ENCODE data around the gene UFD1. TPM values are rescaled to one million over a fixed set of nuclear protein-coding genes. Genes with fewer than 3 reads are reported as not detected.
A peak's percentile ranks its signal among the peaks of the same experiment; 100 is the strongest.

The UFD1 gene
- total and polyA plus RNA-seq, 9 of the 15 experiments (the other 6 are each of a cell fraction or from before 2014, with no cell fraction given) = 238 to 645 (median 363) TPM

- TF ChIP-seq ZBTB40 (IDR thresholded peaks at IDR 0.05) (no peak), ZBTB40 (CRISPR knock-in tag; IDR thresholded peaks at IDR 0.05) (no peak), ZNF277 (CRISPR knock-in tag; IDR thresholded peaks at IDR 0.05; ENCODE audit: borderline replicate concordance) (peak; percentile 45; the same call in 1 of the 2 replicates), SMARCE1 (IDR thresholded peaks at IDR 0.05) (no peak), DACH1 (IDR thresholded peaks at IDR 0.05; ENCODE audit: partially characterized antibody) (no peak), GTF2B (IDR thresholded peaks at IDR 0.05; ENCODE audit: extremely low read depth, insufficient read length) (no peak), MIER1 (IDR thresholded peaks at IDR 0.05; ENCODE audit: low read depth) (no peak)
Observed at GRCh38 chr22:19443544-19444211, 35.3 kb downstream of the UFD1 start (continued).
